SU-DHL-6 (cell line): ENCODE data around the gene PCDHB13.

ENCODE experiments used
- H2AFZ ChIP-seq: fragments of 200-600 bp; sonication (generic); 2 replicates; pipeline ENCODE4 v1.6.1; 2014; ENCODE audit warnings: low read depth, mild to moderate bottlenecking, moderate library complexity, mixed read lengths, antibody characterized with exemption, low read length; ENCODE audit not compliant: severe bottlenecking
- H3F3A ChIP-seq: fragments of 200-600 bp; shearing (Covaris generic); 2 replicates; pipeline ENCODE4 v1.6.0; 2016; ENCODE audit warnings: antibody characterized with exemption, mild to moderate bottlenecking; ENCODE audit not compliant: insufficient read depth
- H3K27ac ChIP-seq: fragments of 200-600 bp; sonication (generic); 2 replicates; pipeline ENCODE4 v1.5.1; 2016; ENCODE audit warnings: low read depth, mild to moderate bottlenecking, low read length, moderate library complexity, mixed read lengths
- H3K27me3 ChIP-seq: fragments of 200-600 bp; sonication (generic), shearing (Covaris generic); 2 replicates; pipeline ENCODE4 v1.6.0; 2014; ENCODE audit warnings: mild to moderate bottlenecking, low read length
- H3K36me3 ChIP-seq: fragments of 200-600 bp; sonication (generic); 2 replicates; pipeline ENCODE4 v1.6.1; 2014; ENCODE audit warnings: mild to moderate bottlenecking, low read length, mixed read lengths
- H3K4me2 ChIP-seq: fragments of 300-600, 200-600 bp; shearing (Covaris generic), sonication (generic); 2 replicates; pipeline ENCODE4 v1.6.0; 2014; ENCODE audit warnings: low read length, low read depth, mild to moderate bottlenecking; ENCODE audit not compliant: poor library complexity, severe bottlenecking
- H3K4me3 ChIP-seq: fragments of 200-600 bp; sonication (generic); 2 replicates; pipeline ENCODE4 v1.5.1; 2014; ENCODE audit warnings: antibody characterized with exemption, low read length, mild to moderate bottlenecking, mixed read lengths; ENCODE audit not compliant: insufficient read depth, poor library complexity, severe bottlenecking
- H3K79me2 ChIP-seq: fragments of 200-600 bp; sonication (generic); 2 replicates; pipeline ENCODE4 v1.6.1; 2014; ENCODE audit warnings: mild to moderate bottlenecking, low read length, moderate library complexity; ENCODE audit not compliant: insufficient read depth
- H3K9ac ChIP-seq: fragments of 200-600 bp; sonication (generic); 2 replicates; pipeline ENCODE4 v1.7.0; 2014; ENCODE audit warnings: mild to moderate bottlenecking, low read length
- H3K9me2 ChIP-seq: fragments of 200-600 bp; sonication (generic); replicated peaks from 2 replicates; pipeline ENCODE4 v1.6.1; 2014; ENCODE audit warnings: low read length; ENCODE audit not compliant: insufficient read depth
- H3K9me3 ChIP-seq: fragments of 200-600 bp; sonication (generic); 2 replicates; pipeline ENCODE4 v1.6.1; 2014; ENCODE audit warnings: low read length, mixed read lengths; ENCODE audit not compliant: insufficient read depth
- H4K20me1 ChIP-seq: fragments of 200-600 bp; sonication (generic); 2 replicates; pipeline ENCODE4 v1.6.1; 2014; ENCODE audit warnings: low read depth, mild to moderate bottlenecking, antibody characterized with exemption, low read length, moderate library complexity, mixed read lengths
- CTCF ChIP-seq: fragments of 200-600 bp; sonication (generic); IDR thresholded peaks from one replicate; pipeline ENCODE4 v1.5.1; 2017; ENCODE audit warnings: antibody characterized with exemption, mild to moderate bottlenecking, low read length, moderate library complexity; ENCODE audit not compliant: insufficient read depth, poor library complexity, severe bottlenecking
- EZH2phosphoT487 ChIP-seq: fragments of 200-600 bp; sonication (generic), shearing (Covaris generic); conservative IDR thresholded peaks from 2 replicates; pipeline ENCODE4 v1.6.1; 2018; ENCODE audit warnings: mild to moderate bottlenecking, antibody characterized with exemption, low read length, moderate library complexity, mixed read lengths

The PCDHB13 gene

GRCh38 chr5:141250576-141250975 lies 36.9 kb downstream of the PCDHB13 start:
- Histone ChIP-seq H3K9me3 (peaks cover 30% of the 10 kb centered on the region; the same call in 1 of the 2 replicates), H3K9me2 (no peaks in the 10 kb centered on the region), H4K20me1 (no peaks in the 10 kb centered on the region), H3K36me3 (no peaks in the 10 kb centered on the region), H3K9ac (no peak overlapping the region), H3K4me2 (no peak overlapping the region), H3K27ac (no peak overlapping the region), H3K4me3 (no peak overlapping the region), H3K79me2 (no peaks in the 10 kb centered on the region), H3F3A (no peaks in the 10 kb centered on the region), H2AFZ (no peak overlapping the region), H3K27me3 (no peaks in the 10 kb centered on the region)
- no peak for TF ChIP-seq EZH2phosphoT487
- TF ChIP-seq CTCF = no peak

- Histone ChIP-seq H3K9me2 (no peaks in the 10 kb centered on the region), H2AFZ (no peak overlapping the region), H3K4me3 (no peak overlapping the region), H3K9me3 (peaks cover 51% of the 10 kb centered on the region), H3F3A (no peaks in the 10 kb centered on the region), H3K27ac (no peak overlapping the region), H3K27me3 (no peaks in the 10 kb centered on the region), H3K9ac (no peak overlapping the region), H4K20me1 (no peaks in the 10 kb centered on the region), H3K4me2 (no peak overlapping the region), H3K36me3 (no peaks in the 10 kb centered on the region), H3K79me2 (no peaks in the 10 kb centered on the region)
- TF ChIP-seq CTCF = no peak
- TF ChIP-seq EZH2phosphoT487 = no peak
Measured at GRCh38 chr5:141258464-141258863, 44.7 kb downstream of the PCDHB13 start.

GRCh38 chr5:141258948-141259347 lies 45.2 kb downstream of the PCDHB13 start:
- no peaks in the 10 kb centered on the region for H3K9me2 ChIP-seq
- no peak overlapping the region for H3K4me3 ChIP-seq
- no peak overlapping the region for H3K4me2 ChIP-seq
- H3K9me3 ChIP-seq = peaks cover 49% of the 10 kb centered on the region
- no peaks in the 10 kb centered on the region for H3K27me3 ChIP-seq
- TF ChIP-seq EZH2phosphoT487 (no peak), CTCF (no peak)
- no peaks in the 10 kb centered on the region for H4K20me1 ChIP-seq
- H3K36me3 ChIP-seq = no peaks in the 10 kb centered on the region
- no peak overlapping the region for H3K9ac ChIP-seq
- H3K27ac ChIP-seq = no peak overlapping the region
- no peaks in the 10 kb centered on the region for H3F3A ChIP-seq
- no peak overlapping the region for H2AFZ ChIP-seq
- H3K79me2 ChIP-seq = no peaks in the 10 kb centered on the region
